Upper lobe of left lung (tissue), 4 donors: ENCODE measurements around the gene ELAVL2.

Experiments
- CTCF ChIP-seq, 6 experiments: fragments of 450-650 bp in 4 of 6; fragments of 200-600 bp in 2 of 6; sonication (generic) in 2 of 6; IDR thresholded peaks; one replicate each; pipeline ENCODE4 v1.5.1; 2016 to 2019; ENCODE audit warnings: antibody characterized with exemption in 6 of 6
- POLR2A ChIP-seq, 4 donors: fragments of 450-650 bp; IDR thresholded peaks; one replicate each; pipeline ENCODE4 v1.5.1; 2016 to 2017; ENCODE audit warnings: antibody characterized with exemption in 4 of 4, mild to moderate bottlenecking in 2 of 4
- POLR2AphosphoS5 ChIP-seq, 2 donors: sonication (generic); formaldehyde crosslinking; IDR thresholded peaks; one replicate each; pipeline ENCODE4 v1.5.1; 2017; ENCODE audit warnings: antibody characterized with exemption in 2 of 2

- TF ChIP-seq POLR2A (IDR thresholded peaks at IDR 0.05) (no peak), CTCF (IDR thresholded peaks at IDR 0.05) (no peak), POLR2AphosphoS5 (IDR thresholded peaks at IDR 0.05) (no peak)
Measured at GRCh38 chr9:23814243-23814642, 11.8 kb downstream of the ELAVL2 start.
